Stomach (tissue), 9 donors: ENCODE data around the gene CNTD1. TPM values are rescaled to one million over a fixed set of nuclear protein-coding genes. Genes with fewer than 3 reads are reported as not detected.
"Not testable (repeated sequence)": the region's sequence is repeated elsewhere in the genome, so short reads cannot be mapped to it uniquely, and the experiment has no call there.

Experiments used
- DNase-seq, 2 donors: peaks; one replicate each; pipeline versions ENCODE4 v3.0.0 to v3.0.0-alpha.2; 2013 to 2019
- H3K27ac ChIP-seq, 5 donors: fragments of 200-600 bp in 4 of 5; sonication (generic) in 4 of 5; one replicate each; pipeline ENCODE4 v1.5.1; 2013 to 2019; ENCODE audit warnings: mild to moderate bottlenecking in 1 of 5, moderate library complexity in 1 of 5
- H3K27me3 ChIP-seq, 3 donors: fragments of 200-600 bp; sonication (generic); one replicate each; pipeline ENCODE4 v1.5.1; 2017 to 2019; ENCODE audit warnings: mixed run types in 1 of 3
- H3K36me3 ChIP-seq, 4 donors: fragments of 200-600 bp; sonication (generic); 1 replicate in 3 of 4; 2 replicates in 1 of 4; pipeline ENCODE4 v1.5.1; 2016 to 2019
- H3K4me1 ChIP-seq, 4 donors: fragments of 200-600 bp; sonication (generic); one replicate each; pipeline ENCODE4 v1.5.1; 2016 to 2019
- H3K4me3 ChIP-seq, 4 donors: fragments of 200-600 bp; sonication (generic) in 3 of 4; one replicate each; pipeline ENCODE4 v1.5.1; 2016 to 2019; ENCODE audit warnings: mild to moderate bottlenecking in 1 of 4
- H3K9me3 ChIP-seq, 4 donors: fragments of 200-600 bp; sonication (generic); one replicate each; pipeline ENCODE4 v1.5.1; 2016 to 2019
- EP300 ChIP-seq: sonication (generic); formaldehyde crosslinking; IDR thresholded peaks from one replicate; pipeline ENCODE4 v1.6.1; 2017; ENCODE audit warnings: antibody characterized with exemption
- POLR2A ChIP-seq, 4 donors: fragments of 450-650 bp; IDR thresholded peaks; one replicate each; pipeline ENCODE4 v1.6.1; 2016; ENCODE audit warnings: antibody characterized with exemption in 4 of 4, control low read depth in 2 of 4, mild to moderate bottlenecking in 1 of 4, moderate library complexity in 1 of 4
- POLR2AphosphoS5 ChIP-seq, 3 donors: sonication (generic); formaldehyde crosslinking; IDR thresholded peaks; one replicate each; pipeline ENCODE4 v1.6.1; 2016; ENCODE audit warnings: antibody characterized with exemption in 3 of 3
- WGBS, 5 donors: extraction: QIAGEN DNeasy Blood & Tissue Kit in 3 of 5; methylation state at CpG; one replicate each; pipeline versions ENCODE4 v1.1.5 to v1.1.7; 2013 to 2018; 5-methylcytosine and 5-hydroxymethylcytosine counted together
- intact Hi-C: fragments of 100-400 bp; cut with DNase I; formaldehyde crosslinking; loops from one replicate; pipeline ENCODE4 v1.15.1; 2023; ENCODE audit warnings: low total_unique reads
- polyA plus RNA-seq, 3 donors: library from polyadenylated mRNA; stranded (reverse); fragments of 200-250 nt; gene quantifications; one replicate each; pipeline ENCODE4 v1.2.3, GENCODE V29; 2013
- total RNA-seq, 5 donors: library from RNA; depleted of rRNA; stranded (reverse); fragments of >200 nt; gene quantifications; one replicate each; pipeline versions ENCODE4 v1.1.0 to v1.2.3, GENCODE V29; 2014 to 2016
- TF ChIP-seq, protein P1 (sequence below), 7 experiments: fragments of 450-650 bp in 4 of 7; fragments of 200-600 bp in 3 of 7; sonication (generic) in 3 of 7; IDR thresholded peaks; one replicate each; pipeline ENCODE4 v1.5.1; 2016 to 2019; ENCODE audit warnings: antibody characterized with exemption in 7 of 7, control low read depth in 2 of 7, mild to moderate bottlenecking in 1 of 7
- donor health status: healthy with polysubstance abuse.
- donor health status: Bipolar disorder and iron deficiency.
- donor health status: healthy.

Gene CNTD1
- total and polyA plus RNA-seq, 8 donors, result 0.29 to 2.4 (median 1.3) TPM; not detected in 2

- WGBS, 5 donors, result 34 to 59% (median 46%) methylated on average over 12 of the region's 12 CpGs
- Histone ChIP-seq H3K9me3 (no peaks in the 10 kb centered on the region), H3K27ac (peak overlapping the region in 4 of 5 donors; percentile 52 to 73 (median 72)), H3K4me1 (peaks cover 18 to 30% (median 24%) of the 10 kb centered on the region in 4 donors), H3K4me3 (peak overlapping the region; percentile 55 to 58 (median 57)), H3K27me3 (peaks cover 0 to 46% (median 19%) of the 10 kb centered on the region in 3 donors), H3K36me3 (no peaks in the 10 kb centered on the region)
- intact Hi-C loops, result no loop called here
- TF ChIP-seq POLR2AphosphoS5 (IDR thresholded peaks at IDR 0.05) (no peak), EP300 (no peak), POLR2A (IDR thresholded peaks at IDR 0.05) (no peak)
- TF ChIP-seq, protein P1, sequence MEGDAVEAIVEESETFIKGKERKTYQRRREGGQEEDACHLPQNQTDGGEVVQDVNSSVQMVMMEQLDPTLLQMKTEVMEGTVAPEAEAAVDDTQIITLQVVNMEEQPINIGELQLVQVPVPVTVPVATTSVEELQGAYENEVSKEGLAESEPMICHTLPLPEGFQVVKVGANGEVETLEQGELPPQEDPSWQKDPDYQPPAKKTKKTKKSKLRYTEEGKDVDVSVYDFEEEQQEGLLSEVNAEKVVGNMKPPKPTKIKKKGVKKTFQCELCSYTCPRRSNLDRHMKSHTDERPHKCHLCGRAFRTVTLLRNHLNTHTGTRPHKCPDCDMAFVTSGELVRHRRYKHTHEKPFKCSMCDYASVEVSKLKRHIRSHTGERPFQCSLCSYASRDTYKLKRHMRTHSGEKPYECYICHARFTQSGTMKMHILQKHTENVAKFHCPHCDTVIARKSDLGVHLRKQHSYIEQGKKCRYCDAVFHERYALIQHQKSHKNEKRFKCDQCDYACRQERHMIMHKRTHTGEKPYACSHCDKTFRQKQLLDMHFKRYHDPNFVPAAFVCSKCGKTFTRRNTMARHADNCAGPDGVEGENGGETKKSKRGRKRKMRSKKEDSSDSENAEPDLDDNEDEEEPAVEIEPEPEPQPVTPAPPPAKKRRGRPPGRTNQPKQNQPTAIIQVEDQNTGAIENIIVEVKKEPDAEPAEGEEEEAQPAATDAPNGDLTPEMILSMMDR (IDR thresholded peaks at IDR 0.05), result no peak
- no peak for DNase-seq
Observed at GRCh38 chr17:42761638-42762037, 37.0 kb upstream of the CNTD1 start.

- Histone ChIP-seq H3K27me3 (peaks cover 0 to 26% (median 11%) of the 10 kb centered on the region in 3 donors), H3K27ac (no peak overlapping the region), H3K9me3 (no peaks in the 10 kb centered on the region), H3K4me1 (peaks cover 6 to 15% (median 13%) of the 10 kb centered on the region in 4 donors), H3K4me3 (no peak overlapping the region), H3K36me3 (no peaks in the 10 kb centered on the region)
- TF ChIP-seq POLR2A (IDR thresholded peaks at IDR 0.05), result no peak
- no peak for TF ChIP-seq EP300
- 79 to 91% (median 88%) methylated on average over 6 of the region's 6 CpGs for WGBS, 5 donors
- DNase-seq, result no peak
- intact Hi-C loops, result no loop called here
Observed at GRCh38 chr17:42766124-42766523, 32.5 kb upstream of the CNTD1 start.

DNA sequence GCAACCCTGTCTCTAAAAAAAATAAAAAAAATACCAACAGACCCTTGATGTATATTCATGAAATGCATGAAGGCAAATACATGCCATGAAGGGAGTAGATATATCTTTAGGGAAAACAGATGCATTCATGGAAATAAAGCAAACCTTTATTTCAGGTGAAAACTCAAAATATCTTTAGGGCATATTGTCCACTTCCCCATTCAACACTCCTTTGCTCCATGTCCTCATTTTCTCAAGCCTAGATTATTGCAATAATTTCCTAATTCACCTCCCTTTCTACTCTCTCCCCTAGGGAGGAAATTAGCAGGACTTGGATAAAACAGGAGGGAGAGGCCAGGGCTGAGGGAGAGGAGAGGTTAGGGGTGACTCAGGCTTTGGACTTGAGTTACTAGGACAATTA is 31.1 kb upstream of the CNTD1 start:
- Histone ChIP-seq H3K4me3 (no peak overlapping the region), H3K27me3 (peaks cover 0 to 12% (median 0%) of the 10 kb centered on the region in 3 donors), H3K27ac (no peak overlapping the region), H3K36me3 (no peaks in the 10 kb centered on the region), H3K4me1 (peaks cover 0 to 10% (median 7%) of the 10 kb centered on the region in 4 donors), H3K9me3 (no peaks in the 10 kb centered on the region)
- TF ChIP-seq, protein P1 (IDR thresholded peaks at IDR 0.05), result no peak
- TF ChIP-seq POLR2A (IDR thresholded peaks at IDR 0.05) (no peak), EP300 (no peak), POLR2AphosphoS5 (IDR thresholded peaks at IDR 0.05) (no peak)
- intact Hi-C loops, result no loop called here
- no peak for DNase-seq

- H3K27me3 ChIP-seq, H3K27ac ChIP-seq, H3K4me3 ChIP-seq, intact Hi-C loops, H3K36me3 ChIP-seq, H3K9me3 ChIP-seq, DNase-seq: not testable (repeated sequence)
- 68 to 74% (median 69%) methylated on average over 9 of the region's 9 CpGs for WGBS, 5 donors
- peaks cover 0 to 14% (median 10%) of the 10 kb centered on the region in 4 donors for H3K4me1 ChIP-seq
Observed at GRCh38 chr17:42768006-42768405, 30.7 kb upstream of the CNTD1 start.

DNA sequence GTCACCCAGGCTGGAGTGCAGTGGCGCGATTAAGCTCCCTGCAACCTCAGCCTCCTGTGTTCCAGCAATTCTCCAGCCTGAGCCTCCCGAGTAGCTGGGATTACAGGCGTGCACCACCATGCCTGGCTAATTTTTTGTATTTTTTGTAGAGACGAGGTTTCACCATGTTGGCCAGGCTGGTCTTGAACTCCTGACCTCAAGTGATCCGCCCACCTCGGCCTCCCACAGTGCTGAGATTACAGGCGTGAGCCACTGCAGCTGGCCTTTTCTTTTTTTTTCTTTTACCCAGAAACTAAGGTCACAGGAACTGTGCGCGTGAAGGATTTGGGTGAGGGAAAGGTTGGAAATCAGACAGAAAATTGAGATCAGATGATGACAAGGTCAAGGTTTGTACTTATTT is 28.7 kb upstream of the CNTD1 start:
- H3K27me3 ChIP-seq, H3K4me3 ChIP-seq, H3K9me3 ChIP-seq, DNase-seq, H3K27ac ChIP-seq, intact Hi-C loops, H3K36me3 ChIP-seq: not testable (repeated sequence)
- WGBS, 5 donors, result 62 to 72% (median 69%) methylated on average over 10 of the region's 10 CpGs
- H3K4me1 ChIP-seq, result peaks cover 6 to 21% (median 20%) of the 10 kb centered on the region in 4 donors

GRCh38 chr17:42772945-42773289 is 25.7 kb upstream of the CNTD1 start:
- 2 to 7% (median 2%) methylated on average over 3 of the region's 3 CpGs for WGBS, 5 donors

More at GRCh38 chr17:42772945-42773289, 25.7 kb upstream of the CNTD1 start:
- TF ChIP-seq POLR2A (IDR thresholded peaks at IDR 0.05) (no peak), EP300 (no peak)
- intact Hi-C loops, result no loop called here
- peak overlapping the region; percentile 72 to 82 (median 80) for H3K4me3 ChIP-seq
- peaks cover 29 to 32% (median 30%) of the 10 kb centered on the region in 4 donors for H3K36me3 ChIP-seq
- peaks cover 6 to 21% (median 20%) of the 10 kb centered on the region in 4 donors for H3K4me1 ChIP-seq
- DNase-seq, result no peak
- no peaks in the 10 kb centered on the region for H3K27me3 ChIP-seq
- no peaks in the 10 kb centered on the region for H3K9me3 ChIP-seq
- peak overlapping the region; percentile 86 to 92 (median 88) for H3K27ac ChIP-seq
